Upper lobe of left lung (tissue), 6 donors: ENCODE measurements around the gene C12orf57. TPM values are rescaled to one million over a fixed set of nuclear protein-coding genes. Genes with fewer than 3 reads are reported as not detected.

Experiments used
- ATAC-seq, 2 donors: fragments of 200-7000 bp; cut with Tn5 transposase; one replicate each; pipeline ENCODE4 v1.9.1; 2022; ENCODE audit warnings: mild to moderate bottlenecking in 2 of 2, moderate library complexity in 2 of 2; ENCODE audit not compliant: low FRiP score in 2 of 2
- DNase-seq, 2 donors: peaks; one replicate each; pipeline ENCODE4 v3.0.0-alpha.2; 2019 to 2020
- H3K27ac ChIP-seq, 4 donors: fragments of 200-600 bp; sonication (generic); one replicate each; pipeline ENCODE4 v1.5.1; 2016 to 2019
- H3K27me3 ChIP-seq, 4 donors: fragments of 200-600 bp; sonication (generic); one replicate each; pipeline ENCODE4 v1.5.1; 2017 to 2019
- H3K36me3 ChIP-seq, 4 donors: fragments of 200-600 bp; sonication (generic); one replicate each; pipeline ENCODE4 v1.5.1; 2016 to 2019
- H3K4me1 ChIP-seq, 4 donors: fragments of 200-600 bp; sonication (generic); one replicate each; pipeline ENCODE4 v1.5.1; 2018 to 2019
- H3K4me3 ChIP-seq, 4 donors: fragments of 200-600 bp; sonication (generic); one replicate each; pipeline ENCODE4 v1.5.1; 2017 to 2019; ENCODE audit warnings: mild to moderate bottlenecking in 2 of 4, moderate library complexity in 1 of 4
- H3K9me3 ChIP-seq, 4 donors: fragments of 200-600 bp; sonication (generic); one replicate each; pipeline ENCODE4 v1.5.1; 2018 to 2019
- EP300 ChIP-seq, 4 donors: sonication (generic); formaldehyde crosslinking; IDR thresholded peaks; one replicate each; pipeline ENCODE4 v1.5.1; 2017; ENCODE audit warnings: antibody characterized with exemption in 4 of 4, control low read depth in 2 of 4
- POLR2A ChIP-seq, 4 donors: fragments of 450-650 bp; IDR thresholded peaks; one replicate each; pipeline ENCODE4 v1.5.1; 2016 to 2017; ENCODE audit warnings: antibody characterized with exemption in 4 of 4, mild to moderate bottlenecking in 2 of 4
- POLR2AphosphoS5 ChIP-seq, 2 donors: sonication (generic); formaldehyde crosslinking; IDR thresholded peaks; one replicate each; pipeline ENCODE4 v1.5.1; 2017; ENCODE audit warnings: antibody characterized with exemption in 2 of 2
- WGBS, 2 donors: methylation state at CpG; one replicate each; pipeline ENCODE4 v1.1.5; 2017 to 2018; 5-methylcytosine and 5-hydroxymethylcytosine counted together
- total RNA-seq, 6 donors: library from RNA; depleted of rRNA in 4 of 6; stranded (reverse); fragments of >200 nt in 4 of 6; gene quantifications; one replicate each; pipeline versions ENCODE4 v1.1.0 to v1.2.1, GENCODE V29; 2016 to 2021
- TF ChIP-seq, protein P1 (sequence below), 6 experiments: fragments of 450-650 bp in 4 of 6; fragments of 200-600 bp in 2 of 6; sonication (generic) in 2 of 6; IDR thresholded peaks; one replicate each; pipeline ENCODE4 v1.5.1; 2016 to 2019; ENCODE audit warnings: antibody characterized with exemption in 6 of 6
- donor health status: DM: no; HTN: no; CAD: no; lungs with moderate emphysema.
- donor health status: DM: no; HTN: yes; CAD: no; lungs with severe emphysema.

C12orf57 gene
- total RNA-seq, result 100 to 1,000 TPM in 5 of 6 donors, 10 to 100 TPM in 1; 83.8 to 291 (median 179) TPM

GRCh38 chr12:6943722-6944380, at the start of gene C12orf57, which contains the start of gene RNU7-1:
TSS of gene C12orf57 (plus strand) at chr12:6944022. CDS start at chr12:6944122, 100 bp downstream.
TSS of gene RNU7-1 (plus strand) at chr12:6943816.
- Histone ChIP-seq H3K9me3 (no peaks in the 10 kb centered on the region), H3K4me3 (peak within 1 kb of the TSS; percentile 46 to 75 (median 69)), H3K27me3 (no peaks in the 10 kb centered on the region), H3K4me1 (peaks cover 24 to 48% (median 36%) of the 10 kb centered on the region in 4 donors), H3K27ac (peak within 1 kb of the TSS; percentile 93 to 98 (median 93)), H3K36me3 (peaks cover 0 to 46% (median 14%) of the 10 kb centered on the region in 4 donors)
- WGBS, 2 donors, result 0% methylated on average over 17 to 31 of the region's 31 CpGs
- peak; percentile 76 to 78 for ATAC-seq
- TF ChIP-seq EP300 (IDR thresholded peaks at IDR 0.05) (peak in 1 of 4 donors; percentile 69), POLR2AphosphoS5 (IDR thresholded peaks at IDR 0.05) (peak; percentile 33 to 86), POLR2A (IDR thresholded peaks at IDR 0.05) (peak; percentile 27 to 84 (median 62))
- TF ChIP-seq, protein P1, sequence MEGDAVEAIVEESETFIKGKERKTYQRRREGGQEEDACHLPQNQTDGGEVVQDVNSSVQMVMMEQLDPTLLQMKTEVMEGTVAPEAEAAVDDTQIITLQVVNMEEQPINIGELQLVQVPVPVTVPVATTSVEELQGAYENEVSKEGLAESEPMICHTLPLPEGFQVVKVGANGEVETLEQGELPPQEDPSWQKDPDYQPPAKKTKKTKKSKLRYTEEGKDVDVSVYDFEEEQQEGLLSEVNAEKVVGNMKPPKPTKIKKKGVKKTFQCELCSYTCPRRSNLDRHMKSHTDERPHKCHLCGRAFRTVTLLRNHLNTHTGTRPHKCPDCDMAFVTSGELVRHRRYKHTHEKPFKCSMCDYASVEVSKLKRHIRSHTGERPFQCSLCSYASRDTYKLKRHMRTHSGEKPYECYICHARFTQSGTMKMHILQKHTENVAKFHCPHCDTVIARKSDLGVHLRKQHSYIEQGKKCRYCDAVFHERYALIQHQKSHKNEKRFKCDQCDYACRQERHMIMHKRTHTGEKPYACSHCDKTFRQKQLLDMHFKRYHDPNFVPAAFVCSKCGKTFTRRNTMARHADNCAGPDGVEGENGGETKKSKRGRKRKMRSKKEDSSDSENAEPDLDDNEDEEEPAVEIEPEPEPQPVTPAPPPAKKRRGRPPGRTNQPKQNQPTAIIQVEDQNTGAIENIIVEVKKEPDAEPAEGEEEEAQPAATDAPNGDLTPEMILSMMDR (IDR thresholded peaks at IDR 0.05), result no peak
- DNase-seq, result peak; percentile 74 to 93

DNA sequence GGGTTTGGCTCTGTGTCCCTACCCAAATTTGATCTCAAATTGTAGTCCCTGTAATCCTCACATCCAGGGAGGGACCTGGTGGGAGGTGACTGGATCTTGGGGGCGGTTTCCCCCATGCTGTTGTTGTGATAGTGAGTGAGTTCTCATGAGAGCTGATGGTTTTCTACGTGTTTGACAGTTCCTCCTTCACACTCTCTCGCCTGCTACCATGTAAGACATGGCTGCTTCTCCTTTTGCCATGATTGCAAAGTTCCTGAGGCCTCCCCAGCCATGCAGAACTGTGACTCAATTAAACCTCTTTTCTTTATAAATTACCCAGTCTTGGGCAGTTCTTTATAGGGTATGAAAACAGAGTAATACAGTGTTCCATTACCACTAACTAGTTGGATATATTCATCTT, 49.5 kb upstream of the C12orf57 start:
- no peaks in the 10 kb centered on the region for H3K36me3 ChIP-seq
- no peak for TF ChIP-seq POLR2A (IDR thresholded peaks at IDR 0.05)
- H3K9me3 ChIP-seq, result no peaks in the 10 kb centered on the region
- H3K4me1 ChIP-seq, result peaks cover 8 to 23% (median 11%) of the 10 kb centered on the region in 4 donors
- H3K27ac ChIP-seq, result no peak overlapping the region
- DNase-seq (no peak), ATAC-seq (no peak)
- H3K27me3 ChIP-seq, result no peaks in the 10 kb centered on the region
- WGBS, 2 donors, result 70 to 80% methylated on average over 3 of the region's 3 CpGs
- H3K4me3 ChIP-seq, result no peak overlapping the region

GRCh38 chr12:6896846-6897435, 46.9 kb upstream of the C12orf57 start:
- no peak for DNase-seq
- Histone ChIP-seq H3K36me3 (no peaks in the 10 kb centered on the region), H3K4me1 (peaks cover 6 to 16% (median 8%) of the 10 kb centered on the region in 4 donors), H3K27ac (no peak overlapping the region), H3K9me3 (no peaks in the 10 kb centered on the region), H3K4me3 (no peak overlapping the region), H3K27me3 (no peaks in the 10 kb centered on the region)
- 80 to 85% methylated on average over 6 of the region's 6 CpGs for WGBS, 2 donors
- TF ChIP-seq POLR2A (IDR thresholded peaks at IDR 0.05) (no peak), EP300 (IDR thresholded peaks at IDR 0.05) (no peak)
- TF ChIP-seq, protein P1 (IDR thresholded peaks at IDR 0.05), result no peak
- no peak for ATAC-seq

DNA sequence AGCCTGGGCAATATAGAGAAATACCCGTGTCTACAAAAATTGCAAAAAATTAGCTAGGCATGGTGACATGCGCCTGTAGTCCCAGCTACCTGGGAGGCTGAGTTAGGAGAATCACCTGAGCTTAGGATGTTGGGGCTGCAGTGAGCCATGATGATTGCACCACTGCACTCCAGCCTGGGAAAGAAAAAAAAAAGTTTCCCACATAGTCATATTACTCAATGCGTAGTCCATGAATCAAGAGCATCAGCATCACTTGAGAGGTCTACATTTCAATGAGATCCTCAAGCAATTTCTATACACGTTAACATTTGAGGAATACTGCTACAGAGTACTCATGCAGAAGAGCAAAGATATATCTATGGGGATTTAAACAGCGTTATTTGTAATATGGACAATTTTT, 44.4 kb upstream of the C12orf57 start:
- ATAC-seq, result no peak
- no peaks in the 10 kb centered on the region for H3K36me3 ChIP-seq
- TF ChIP-seq EP300 (IDR thresholded peaks at IDR 0.05), result no peak
- TF ChIP-seq, protein P1 (IDR thresholded peaks at IDR 0.05), result no peak
- TF ChIP-seq POLR2A (IDR thresholded peaks at IDR 0.05), result no peak
- TF ChIP-seq POLR2AphosphoS5 (IDR thresholded peaks at IDR 0.05), result no peak
- DNase-seq, result no peak
- no peaks in the 10 kb centered on the region for H3K27me3 ChIP-seq
- H3K9me3 ChIP-seq, result no peaks in the 10 kb centered on the region
- H3K27ac ChIP-seq, result no peak overlapping the region
- peaks cover 9 to 21% (median 13%) of the 10 kb centered on the region in 4 donors for H3K4me1 ChIP-seq
- 53 to 59% methylated on average over 5 of the region's 5 CpGs for WGBS, 2 donors
- no peak overlapping the region for H3K4me3 ChIP-seq

DNA sequence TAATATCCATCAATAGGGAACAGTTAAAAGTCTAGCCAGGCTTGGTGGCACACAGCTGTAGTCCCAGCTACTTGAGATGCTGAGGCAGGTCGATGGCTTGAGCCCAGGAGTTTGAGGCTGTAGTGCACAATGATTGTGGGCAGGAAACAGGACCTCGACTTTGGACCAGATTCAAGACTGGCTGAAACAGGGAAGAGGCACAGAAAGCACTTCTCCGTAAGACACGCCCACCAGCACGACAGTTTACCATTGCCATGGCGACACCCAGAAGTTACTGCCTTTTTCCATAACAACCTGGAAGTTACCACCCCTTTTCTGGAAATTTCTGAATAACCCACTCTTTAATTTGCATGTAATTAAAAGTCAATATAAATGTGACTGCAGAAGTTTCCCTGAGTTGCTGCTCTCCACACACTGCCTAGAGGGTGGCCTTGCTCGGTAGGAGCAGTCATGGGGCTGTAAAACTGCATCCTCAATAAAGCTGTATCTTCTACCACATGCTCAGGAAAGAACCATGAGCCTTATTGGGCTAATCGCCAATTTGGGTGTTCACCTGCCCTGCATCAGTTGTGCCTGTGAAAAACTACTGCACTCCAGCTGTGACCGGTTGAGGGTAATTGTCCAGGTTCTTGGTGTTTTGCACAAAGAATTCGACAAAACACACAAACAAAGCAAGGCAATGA, 43.8 kb upstream of the C12orf57 start:
- Histone ChIP-seq H3K4me3 (no peak overlapping the region), H3K27ac (no peak overlapping the region), H3K27me3 (no peaks in the 10 kb centered on the region), H3K36me3 (no peaks in the 10 kb centered on the region), H3K4me1 (peaks cover 11 to 23% (median 15%) of the 10 kb centered on the region in 4 donors), H3K9me3 (no peaks in the 10 kb centered on the region)
- no peak for TF ChIP-seq POLR2A (IDR thresholded peaks at IDR 0.05)
- TF ChIP-seq, protein P1 (IDR thresholded peaks at IDR 0.05), result no peak
- no peak for TF ChIP-seq POLR2AphosphoS5 (IDR thresholded peaks at IDR 0.05)
- TF ChIP-seq EP300 (IDR thresholded peaks at IDR 0.05), result no peak
- DNase-seq, result peak in 1 of 2 donors; percentile 54
- ATAC-seq, result peak; percentile 44 to 62
- WGBS, 2 donors, result 39 to 43% methylated on average over 10 of the region's 10 CpGs
